H1 (cell line): ENCODE data around the gene LRCH3.

Experiments
- CHD1 ChIP-seq: IDR thresholded peaks from 2 replicates; pipeline ENCODE4 v1.6.1; 2012; ENCODE audit warnings: low read depth, low read length, improper control_type of control experiment
- JUND ChIP-seq: IDR thresholded peaks from 2 replicates; pipeline ENCODE4 v1.6.1; 2011; ENCODE audit warnings: mild to moderate bottlenecking, improper control_type of control experiment, low read length

DNA sequence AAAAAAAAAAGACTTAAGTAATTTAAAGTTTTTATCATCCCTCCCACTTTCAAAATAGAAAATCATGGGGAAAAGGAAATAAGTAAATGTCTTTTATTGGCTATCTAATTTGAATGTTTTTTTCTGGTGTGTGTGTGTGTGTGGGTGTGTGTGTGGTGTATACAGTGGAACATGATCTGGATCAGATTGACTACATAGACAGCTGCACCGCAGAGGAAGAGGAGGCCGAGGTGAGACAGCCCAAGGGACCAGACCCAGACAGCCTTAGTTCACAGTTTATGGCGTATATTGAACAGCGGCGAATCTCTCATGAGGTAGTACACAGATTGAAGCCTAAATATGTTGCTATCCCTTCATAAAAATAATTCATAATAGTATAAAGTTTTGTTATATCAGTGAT, 44.5 kb downstream of the LRCH3 start:
- TF ChIP-seq JUND (no peak), CHD1 (no peak)
